Measurements from ENCODE around the gene SPEM2. TPM values are rescaled to one million over a fixed set of nuclear protein-coding genes. Genes with fewer than 3 reads are reported as not detected.

The SPEM2 gene
- total RNA-seq, 1 donor from 2014 or later = not detected

DNA sequence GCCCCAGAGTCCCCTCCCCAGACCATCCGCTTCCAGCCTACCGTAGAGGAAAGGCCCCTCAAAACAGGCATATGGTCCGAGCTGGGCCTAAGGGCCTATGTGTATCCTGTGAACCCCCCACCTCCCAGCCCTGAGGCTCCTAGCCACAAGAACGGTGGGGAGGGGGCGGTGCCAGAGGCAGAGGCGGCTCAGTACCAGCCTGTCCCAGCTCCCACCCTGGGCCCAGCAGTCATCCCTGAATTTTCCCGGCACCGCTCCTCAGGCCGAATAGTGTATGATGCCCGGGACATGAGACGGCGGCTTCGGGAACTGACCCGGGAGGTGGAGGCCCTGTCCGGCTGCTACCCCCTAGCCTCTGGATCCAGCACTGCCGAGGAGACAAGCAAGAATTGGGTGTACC, 4.2 kb upstream of the SPEM2 start:
- DNase-seq (ENCODE audit: low read depth, low spot score) = no peak

DNA sequence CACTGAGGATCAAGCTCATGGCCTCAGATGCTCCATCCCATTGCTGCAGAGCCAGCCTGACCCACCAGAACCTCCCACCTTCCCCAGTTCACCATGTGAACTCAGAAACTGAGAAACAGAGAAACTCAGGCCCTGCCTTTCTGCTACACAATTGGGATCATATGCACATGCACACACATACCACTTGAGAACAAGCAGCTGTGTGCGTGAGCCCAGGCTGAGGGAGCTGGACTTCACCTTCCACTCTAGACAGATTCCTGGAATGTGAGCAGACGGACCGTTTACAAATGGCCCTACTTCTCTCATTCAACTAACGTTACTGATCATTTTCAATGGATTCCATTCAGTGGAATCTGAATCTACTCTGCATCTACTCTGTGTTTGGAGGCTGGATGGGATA, 1.7 kb upstream of the SPEM2 start:
- DNase-seq (ENCODE audit: low read depth, low spot score) = no peak

DNA sequence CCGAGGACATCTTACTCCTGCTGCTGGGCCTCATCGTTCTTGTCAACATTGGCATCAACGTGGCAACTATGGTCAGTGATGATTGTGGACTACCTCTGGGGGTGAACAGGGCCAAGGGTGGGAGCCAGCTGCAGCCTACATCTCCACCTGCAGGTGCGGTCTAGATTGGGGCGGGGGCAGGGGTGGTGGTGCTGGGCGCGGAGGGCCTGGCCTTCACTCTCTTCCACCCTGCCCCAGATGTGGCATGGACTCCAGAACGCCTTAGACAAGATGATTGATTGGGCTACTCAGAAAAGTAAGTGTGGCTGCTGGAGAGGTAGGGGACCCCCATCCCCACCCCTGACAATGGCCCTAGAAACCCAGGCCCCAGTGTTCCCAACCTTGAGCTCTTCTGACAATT, 340 bp downstream of the SPEM2 start:
- no peak for DNase-seq (ENCODE audit: low read depth, low spot score)

DNA sequence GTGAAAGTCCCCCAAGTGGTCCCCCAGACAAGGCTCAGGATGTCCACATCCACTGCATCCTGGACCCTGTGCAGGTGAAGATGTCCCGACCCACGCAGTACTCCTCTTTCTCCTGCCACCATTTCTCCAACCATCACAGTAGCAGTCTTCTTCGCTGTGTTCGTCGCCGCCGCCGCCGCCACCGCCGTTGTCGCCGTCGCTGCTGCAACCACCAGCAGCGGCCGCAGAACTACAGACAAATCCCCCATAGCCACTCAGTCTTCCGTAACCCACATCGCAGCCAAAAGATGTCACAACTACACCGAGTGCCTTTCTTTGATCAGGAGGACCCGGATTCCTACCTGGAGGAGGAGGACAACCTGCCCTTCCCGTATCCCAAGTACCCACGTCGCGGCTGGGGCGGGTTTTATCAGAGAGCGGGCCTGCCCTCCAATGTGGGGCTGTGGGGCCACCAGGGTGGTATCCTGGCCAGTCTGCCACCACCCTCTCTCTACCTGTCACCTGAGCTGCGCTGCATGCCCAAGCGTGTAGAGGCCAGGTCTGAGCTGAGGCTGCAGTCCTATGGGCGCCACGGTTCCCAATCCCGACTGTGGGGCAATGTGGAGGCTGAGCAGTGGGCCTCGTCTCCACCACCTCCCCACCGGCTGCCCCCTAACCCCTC, 917 bp downstream of the SPEM2 start:
- no peak for DNase-seq (ENCODE audit: low read depth, low spot score)

DNA sequence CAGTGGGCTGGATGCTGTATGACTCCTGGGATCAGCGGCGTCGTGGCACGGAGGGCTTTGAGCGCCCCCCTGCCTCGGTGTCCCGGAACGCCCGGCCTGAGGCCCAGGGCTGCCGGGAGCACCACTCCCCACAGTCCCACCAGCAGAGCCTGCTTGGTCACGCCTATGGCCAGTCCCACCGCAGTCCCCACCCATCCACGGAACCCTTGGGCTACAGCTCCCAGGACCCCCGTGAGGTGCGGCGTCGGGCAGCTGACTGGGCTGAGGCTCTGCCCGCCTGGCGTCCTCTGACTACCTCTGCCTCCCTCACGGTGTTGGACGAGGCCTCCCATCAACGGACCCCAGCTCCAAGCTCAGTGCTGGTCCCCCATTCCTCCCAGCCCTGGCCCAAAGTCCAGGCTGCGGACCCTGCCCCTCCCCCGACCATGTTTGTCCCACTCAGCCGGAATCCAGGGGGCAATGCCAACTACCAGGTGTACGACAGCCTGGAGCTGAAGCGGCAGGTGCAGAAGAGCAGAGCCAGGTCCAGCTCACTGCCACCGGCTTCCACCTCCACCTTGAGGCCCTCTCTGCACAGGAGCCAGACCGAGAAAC, 1.6 kb downstream of the SPEM2 start:
- no peak for DNase-seq (ENCODE audit: low read depth, low spot score)

DNA sequence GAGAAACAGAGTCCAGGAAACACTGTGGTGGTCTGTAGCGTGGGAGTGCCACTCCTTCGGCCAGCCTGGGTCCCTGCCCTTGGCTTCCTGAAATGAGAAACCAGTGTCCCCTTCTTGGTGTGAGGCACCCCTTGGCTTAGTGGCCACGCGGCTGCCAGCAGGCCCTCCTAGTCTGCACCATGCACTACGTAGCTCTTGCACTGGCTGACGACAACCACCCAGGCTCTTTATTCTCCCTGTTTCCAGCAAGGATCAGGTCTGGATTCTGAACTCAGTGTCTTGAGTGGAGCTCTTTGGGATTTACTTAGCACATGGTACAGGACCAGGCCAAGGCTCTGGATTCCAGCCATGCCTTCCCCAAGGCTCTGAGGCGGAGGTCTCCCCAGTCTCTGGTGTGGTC, 2.1 kb downstream of the SPEM2 start:
- no peak for DNase-seq (ENCODE audit: low read depth, low spot score)

DNA sequence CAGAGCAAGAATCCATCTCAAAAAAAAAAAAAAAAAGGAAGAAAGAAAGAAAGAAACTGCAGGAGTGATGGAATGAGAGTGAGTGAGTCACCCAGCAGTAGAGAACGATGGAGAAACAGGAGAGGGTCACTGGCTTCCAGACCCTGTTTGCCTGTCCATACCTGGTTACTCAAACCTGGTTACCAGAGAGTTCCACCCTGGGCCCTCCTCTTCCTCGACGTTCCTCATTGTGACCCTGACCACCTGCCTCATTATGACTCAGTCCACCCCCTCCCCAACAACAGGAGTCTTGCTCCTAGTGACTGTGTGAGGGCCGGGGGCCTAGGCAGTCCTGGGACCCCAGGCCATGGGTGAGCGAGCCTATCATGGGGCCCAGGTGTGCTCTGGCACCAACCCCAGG, 3.1 kb downstream of the SPEM2 start, which contains the start of gene SPEM3:
SPEM3 (plus strand) TSS at position 301 of the 400 bp plus-strand sequence; CDS start at position 347, 46 bp downstream.
- no peak for DNase-seq (ENCODE audit: low read depth, low spot score)

DNA sequence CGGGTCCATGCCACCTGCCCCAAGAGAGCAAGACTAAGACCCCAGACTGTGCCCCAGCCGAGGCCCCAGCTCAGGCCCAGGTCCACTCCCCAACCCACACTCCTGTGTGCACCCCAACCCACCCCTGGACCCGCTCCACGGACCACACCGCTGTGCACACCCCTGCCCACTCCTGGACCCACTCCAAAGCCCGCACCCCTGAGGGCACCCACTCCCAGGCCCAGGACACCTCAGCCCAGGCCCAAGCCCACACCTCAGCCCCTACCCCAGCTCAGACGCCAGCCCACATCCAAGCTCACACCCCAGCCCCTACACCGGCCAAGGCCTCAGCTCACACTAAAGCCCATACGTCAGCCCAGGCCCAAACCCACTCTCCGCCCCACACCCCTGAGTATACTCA, 4.3 kb downstream of the SPEM2 start:
- no peak for DNase-seq (ENCODE audit: low read depth, low spot score)

DNA sequence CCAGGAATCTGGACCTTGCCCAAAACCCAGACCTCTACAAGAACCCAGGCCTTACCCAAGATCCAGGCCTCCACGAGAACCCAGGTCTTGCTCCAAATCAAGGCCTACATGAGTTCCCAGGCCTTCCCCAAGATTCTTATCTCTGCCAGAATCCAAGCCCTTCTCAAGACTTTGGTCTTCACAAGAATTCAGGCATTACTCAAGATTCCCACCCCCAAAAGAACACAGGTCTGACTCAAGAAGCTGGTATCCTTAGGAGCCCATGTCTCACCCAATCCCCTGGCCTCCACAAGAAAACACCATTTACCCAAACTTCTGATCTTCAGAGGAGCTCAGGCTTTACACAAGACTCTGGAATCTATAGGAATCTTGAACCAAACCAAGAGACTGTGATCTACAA, 5.8 kb downstream of the SPEM2 start:
- DNase-seq (ENCODE audit: low read depth, low spot score) = no peak

DNA sequence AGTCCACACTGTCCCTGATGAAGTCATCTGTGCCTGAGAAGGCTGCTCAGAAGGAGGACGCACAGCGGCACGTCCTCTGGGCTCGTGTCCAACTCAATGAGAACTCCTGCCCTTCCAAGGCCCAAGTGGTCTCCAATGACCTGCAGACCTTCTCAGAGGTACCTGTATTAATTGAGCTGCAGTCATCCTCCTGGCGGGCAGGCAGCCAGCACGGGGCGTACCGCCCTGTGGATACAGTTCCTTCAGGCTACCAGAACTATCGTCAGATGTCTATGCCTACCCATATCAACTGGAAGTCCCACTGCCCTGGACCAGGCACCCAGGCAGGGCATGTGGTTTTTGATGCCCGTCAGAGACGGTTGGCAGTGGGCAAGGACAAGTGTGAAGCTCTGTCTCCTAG, 6.9 kb downstream of the SPEM2 start:
- DNase-seq (ENCODE audit: low read depth, low spot score) = no peak

DNA sequence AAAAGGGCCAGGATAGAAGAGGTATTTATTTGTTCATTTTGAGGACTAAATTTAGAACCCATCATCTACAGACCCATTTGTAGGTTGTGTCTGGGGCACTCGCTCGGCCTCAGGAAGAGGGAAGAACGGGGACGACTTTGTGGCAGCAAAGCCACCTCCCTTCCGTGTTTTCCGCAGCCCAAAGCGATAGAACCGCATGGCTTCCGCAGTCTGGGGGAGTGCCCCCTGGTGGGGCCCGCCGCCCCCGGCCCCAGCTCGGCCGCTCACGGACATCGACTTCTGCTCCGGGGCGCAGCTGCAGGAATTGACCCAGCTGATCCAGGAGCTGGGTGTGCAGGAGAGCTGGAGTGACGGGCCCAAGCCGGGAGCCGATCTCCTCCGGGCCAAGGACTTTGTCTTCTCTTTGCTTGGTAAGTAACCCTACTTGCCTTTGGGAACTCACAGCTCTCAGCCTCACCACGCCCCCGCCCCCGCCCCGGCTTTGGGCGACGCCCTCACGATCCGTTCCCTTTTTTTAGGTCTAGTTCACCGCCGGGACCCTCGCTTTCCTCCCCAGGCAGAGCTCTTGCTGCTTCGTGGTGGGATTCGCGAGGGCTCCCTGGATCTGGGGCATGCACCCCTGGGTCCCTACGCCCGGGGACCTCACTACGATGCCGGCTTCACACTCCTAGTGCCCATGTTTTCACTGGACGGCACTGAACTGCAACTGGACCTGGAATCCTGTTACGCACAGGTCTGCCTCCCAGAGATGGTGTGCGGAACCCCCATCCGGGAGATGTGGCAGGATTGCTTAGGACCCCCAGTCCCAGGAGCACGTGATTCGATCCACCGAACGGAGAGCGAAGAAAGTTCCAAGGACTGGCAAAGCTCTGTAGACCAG, 10.5 kb downstream of the SPEM2 start:
- DNase-seq (ENCODE audit: low read depth, low spot score) = no peak

DNA sequence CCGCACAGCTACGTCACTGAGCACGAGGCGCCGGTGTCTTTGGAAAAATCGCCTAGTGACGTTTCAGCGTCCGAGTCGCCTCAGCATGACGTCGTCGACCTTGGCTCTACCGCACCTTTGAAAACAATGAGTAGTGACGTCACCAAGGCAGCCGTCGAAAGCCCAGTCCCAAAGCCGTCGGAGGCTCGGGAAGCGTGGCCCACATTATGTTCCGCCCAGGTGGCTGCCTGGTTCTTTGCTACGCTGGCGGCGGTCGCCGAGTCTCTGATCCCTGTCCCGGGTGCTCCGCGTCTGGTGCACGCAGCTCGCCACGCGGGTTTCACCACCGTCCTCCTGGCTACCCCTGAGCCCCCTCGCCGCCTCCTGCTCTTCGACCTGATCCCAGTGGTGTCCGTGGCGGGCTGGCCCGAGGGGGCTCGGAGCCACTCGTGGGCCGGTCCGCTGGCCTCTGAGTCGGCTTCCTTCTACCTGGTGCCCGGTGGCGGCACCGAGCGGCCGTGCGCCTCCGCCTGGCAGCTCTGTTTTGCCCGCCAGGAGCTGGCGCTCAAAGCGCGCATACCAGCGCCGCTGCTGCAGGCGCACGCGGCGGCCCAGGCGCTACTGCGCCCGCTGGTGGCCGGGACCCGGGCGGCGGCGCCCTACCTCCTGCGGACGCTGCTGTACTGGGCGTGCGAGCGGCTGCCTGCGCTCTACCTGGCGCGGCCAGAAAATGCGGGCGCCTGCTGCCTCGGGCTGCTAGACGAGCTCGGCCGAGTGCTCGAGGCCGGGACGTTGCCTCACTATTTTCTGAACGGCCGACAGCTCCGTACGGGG, 11.3 kb downstream of the SPEM2 start:
- DNase-seq (ENCODE audit: low read depth, low spot score) = peak; percentile 37

DNA sequence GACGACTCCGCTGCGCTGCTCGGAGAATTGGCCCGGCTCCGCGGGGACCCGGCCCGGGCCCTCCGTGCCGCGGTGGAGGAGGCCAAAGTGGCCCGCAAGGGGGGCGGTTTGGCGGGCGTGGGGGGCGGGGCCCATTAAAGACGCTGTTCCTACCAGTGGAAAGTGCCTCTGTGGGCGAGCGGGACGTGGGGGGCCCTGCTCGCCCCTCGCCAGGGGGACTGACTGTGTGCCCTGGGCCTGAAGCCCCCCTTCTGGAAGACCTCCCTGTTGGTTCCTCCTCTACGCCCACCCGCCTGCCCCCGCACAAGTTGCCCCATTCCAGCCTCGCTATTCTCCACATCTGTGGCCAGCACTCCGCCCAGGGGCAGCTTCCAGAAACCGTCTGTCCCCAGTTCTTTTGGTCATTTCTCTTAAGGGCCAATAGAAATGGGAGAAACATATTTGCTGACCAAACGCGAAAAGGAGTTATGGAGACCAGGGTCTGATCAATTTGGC, 12.0 kb downstream of the SPEM2 start:
- no peak for DNase-seq (ENCODE audit: low read depth, low spot score)

DNA sequence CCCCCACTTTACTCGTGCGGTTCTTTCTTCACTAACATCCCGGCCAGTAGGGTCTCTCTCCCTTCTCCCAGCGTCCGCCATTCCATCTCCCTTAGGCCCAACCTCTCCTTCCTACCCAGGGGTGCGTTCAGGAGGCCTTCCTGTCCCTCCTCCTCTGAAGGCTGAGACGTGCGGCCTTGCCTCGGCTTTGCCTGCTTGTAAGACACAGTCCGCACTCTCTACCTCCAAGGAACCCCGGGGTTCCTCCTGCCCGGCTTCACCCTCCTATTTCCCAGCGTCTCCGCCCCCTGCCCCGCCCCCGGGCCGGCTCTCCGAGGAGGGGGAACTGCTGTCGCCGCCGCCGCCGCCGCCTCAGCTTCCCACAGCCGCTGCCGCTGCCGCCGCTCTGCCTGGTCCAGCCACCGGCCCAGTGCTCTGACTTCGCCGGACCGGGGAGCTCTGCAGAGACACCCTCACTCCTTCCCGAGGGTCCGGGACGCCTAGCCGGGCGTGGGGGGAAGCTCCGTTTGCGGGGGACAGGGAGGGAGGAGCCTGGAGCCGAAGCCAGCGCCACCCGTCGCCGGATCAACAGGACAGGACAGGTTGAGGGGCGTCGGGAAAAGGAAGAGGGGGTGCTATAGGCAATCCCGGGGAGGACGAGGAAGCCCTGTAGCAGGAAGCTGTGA, 12.7 kb downstream of the SPEM2 start:
- DNase-seq (ENCODE audit: low read depth, low spot score) = no peak

DNA sequence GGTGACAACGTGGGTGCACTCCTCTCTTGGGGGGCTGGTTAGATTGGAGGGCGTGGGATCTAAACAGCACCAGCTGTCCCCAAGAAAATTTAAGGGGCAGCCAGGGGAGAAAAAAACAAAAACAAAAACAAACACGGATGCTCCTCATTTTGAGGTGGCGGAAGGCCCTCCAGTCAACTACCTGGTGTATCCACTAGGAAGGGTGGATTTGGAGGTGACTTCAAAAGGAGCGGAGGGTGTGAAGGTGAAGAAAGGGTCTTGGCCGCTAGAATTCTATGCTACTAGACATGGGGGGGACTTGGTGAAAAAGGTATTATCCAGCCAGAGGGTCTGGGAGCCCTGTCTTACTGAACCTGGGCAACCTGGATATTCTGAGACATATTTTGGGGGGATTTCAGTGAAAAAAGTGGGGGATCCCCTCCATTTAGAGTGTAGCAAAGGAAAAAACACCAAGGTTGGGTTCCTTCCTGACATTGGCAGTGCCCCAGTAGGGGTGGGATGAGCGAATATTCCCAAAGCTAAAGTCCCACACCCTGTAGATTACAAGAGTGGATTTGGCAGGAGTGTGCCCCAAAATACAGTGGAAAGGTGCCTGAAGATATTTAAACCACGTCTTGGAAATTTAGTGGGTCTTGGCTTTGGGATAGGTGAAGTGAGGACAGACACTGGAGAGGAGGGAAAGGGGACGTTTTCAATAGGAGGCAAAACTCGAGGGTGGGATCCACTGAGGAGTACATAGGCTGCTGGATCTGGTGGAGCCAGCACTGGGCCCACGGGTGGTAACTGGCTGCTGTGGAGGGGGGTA, 13.4 kb downstream of the SPEM2 start:
- DNase-seq (ENCODE audit: low read depth, low spot score) = no peak

DNA sequence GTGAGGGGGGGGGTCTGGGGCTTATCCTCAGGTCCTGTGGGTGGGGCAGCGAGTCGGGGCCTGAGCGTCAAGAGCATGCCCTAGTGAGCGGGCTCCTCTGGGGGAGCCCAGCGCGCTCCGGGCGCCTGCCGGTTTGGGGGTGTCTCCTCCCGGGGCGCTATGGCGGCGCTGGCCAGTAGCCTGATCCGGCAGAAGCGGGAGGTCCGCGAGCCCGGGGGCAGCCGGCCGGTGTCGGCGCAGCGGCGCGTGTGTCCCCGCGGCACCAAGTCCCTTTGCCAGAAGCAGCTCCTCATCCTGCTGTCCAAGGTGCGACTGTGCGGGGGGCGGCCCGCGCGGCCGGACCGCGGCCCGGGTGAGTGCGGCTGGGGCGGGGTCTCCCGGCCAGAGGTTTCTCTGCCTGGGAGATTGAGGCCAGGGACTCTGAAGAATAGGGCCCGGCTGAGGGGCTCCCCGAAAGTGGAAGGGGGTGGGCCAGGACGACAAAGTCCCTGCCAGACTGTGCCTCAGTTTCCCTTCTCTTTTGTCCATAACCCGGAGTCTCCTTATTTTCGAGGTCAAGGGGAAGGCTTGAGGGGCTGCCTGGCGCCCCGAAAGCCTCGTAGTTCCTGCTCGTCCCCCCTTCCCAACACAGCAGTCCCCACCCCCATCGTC, 14.2 kb downstream of the SPEM2 start, which contains the start of gene FGF11:
FGF11 (plus strand) TSS at position 51 of the 651 bp plus-strand sequence; CDS start at position 160, 109 bp downstream.
- DNase-seq (ENCODE audit: low read depth, low spot score) = no peak

DNA sequence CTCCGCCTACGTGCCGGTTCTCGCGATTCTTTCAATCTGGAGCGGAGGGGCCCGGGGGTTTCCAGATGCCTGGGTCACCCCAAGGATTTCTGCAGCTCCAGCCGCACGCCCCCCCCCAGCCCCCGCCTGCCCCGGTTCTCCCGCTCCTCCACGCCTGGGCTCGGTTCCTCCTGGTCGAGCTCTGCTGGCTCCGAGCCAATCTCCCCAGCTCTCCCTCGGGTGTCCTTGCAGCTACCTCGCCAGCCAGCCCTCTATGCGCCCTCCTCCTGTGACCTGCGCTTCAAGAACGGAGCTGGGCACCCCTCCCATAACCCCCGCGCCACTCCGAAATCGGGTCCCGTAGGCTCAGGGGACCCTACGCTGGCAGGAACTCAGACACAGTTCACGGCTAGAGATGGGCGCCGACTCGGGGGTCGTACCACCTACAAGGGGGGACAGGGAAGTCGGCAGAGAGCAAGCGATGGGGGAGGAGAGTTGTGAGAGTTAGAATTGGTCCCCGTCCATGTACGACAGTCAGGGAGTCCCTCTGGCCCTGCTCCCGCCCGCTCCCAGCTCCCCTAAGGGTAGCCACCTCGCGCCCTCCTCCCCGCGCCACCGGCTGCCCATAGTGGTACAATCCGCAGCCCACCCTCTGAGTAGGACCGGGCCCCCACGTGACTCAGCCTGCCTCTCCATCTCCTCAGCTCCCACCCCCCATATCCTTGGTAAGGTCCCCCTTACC, 14.9 kb downstream of the SPEM2 start:
- DNase-seq (ENCODE audit: low read depth, low spot score) = no peak

DNA sequence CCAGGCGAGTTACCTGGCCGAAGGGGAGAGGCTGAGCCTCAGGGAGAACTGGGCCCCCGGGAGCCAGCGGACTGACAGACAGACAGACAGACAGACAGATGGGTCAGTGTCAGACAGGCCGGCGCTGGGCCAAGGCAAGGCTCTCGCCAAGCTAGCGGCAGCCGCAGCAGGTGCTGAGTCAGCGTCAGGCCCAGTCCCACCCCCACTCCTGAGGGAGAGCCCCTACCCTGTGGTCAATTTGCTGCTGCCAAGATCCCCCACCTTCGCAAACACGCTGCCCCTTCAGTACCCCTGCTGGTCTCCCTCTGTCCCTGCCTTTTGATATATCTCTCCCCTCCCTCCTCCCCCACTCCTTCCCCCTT, 15.4 kb downstream of the SPEM2 start:
- no peak for DNase-seq (ENCODE audit: low read depth, low spot score)

DNA sequence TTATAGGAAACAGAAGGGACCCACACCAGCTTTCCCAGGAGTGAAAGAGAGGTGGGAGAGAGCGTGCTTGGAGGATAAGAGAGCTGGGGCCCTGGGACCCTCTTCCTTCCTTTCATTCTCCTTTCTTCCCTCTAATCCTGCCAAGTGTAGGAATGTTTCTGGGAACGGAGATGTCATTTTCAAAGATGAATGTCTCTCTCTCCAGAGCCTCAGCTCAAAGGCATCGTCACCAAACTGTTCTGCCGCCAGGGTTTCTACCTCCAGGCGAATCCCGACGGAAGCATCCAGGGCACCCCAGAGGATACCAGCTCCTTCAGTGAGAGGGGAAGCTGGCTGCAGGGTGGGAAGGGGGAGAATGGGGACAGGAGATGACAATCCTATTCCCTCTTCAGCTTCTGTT, 15.8 kb downstream of the SPEM2 start:
- no peak for DNase-seq (ENCODE audit: low read depth, low spot score)

Data from pulmonary artery endothelial cell (primary cell).